ENCODE results near the gene PLAAT5.

DNA sequence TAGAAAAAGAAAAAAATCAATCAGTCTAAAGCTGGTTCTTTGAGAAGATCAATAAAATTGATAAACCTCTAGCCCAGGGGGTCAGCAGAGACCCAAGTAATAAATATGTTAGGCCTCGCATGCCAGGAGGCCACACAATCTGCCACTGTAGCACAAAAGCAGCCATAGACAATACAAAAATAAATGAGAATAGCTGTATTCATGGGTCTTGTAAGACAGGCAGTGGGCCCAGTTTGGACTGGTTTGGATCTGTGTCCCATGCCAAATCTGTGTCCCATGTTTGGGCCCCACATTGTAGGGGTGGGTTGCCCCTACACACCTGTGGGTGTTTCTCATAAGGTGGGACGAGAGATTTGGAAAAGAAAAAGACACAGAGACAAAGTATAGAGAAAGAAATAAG lies 39.1 kb upstream of the PLAAT5 start:
- TF ChIP-seq POLR2AphosphoS5 (IDR thresholded peaks at IDR 0.05; ENCODE audit: low read depth) (no peak), GABPA (IDR thresholded peaks at IDR 0.05; ENCODE audit: low read depth) (no peak)
- TF ChIP-seq, protein P1, sequence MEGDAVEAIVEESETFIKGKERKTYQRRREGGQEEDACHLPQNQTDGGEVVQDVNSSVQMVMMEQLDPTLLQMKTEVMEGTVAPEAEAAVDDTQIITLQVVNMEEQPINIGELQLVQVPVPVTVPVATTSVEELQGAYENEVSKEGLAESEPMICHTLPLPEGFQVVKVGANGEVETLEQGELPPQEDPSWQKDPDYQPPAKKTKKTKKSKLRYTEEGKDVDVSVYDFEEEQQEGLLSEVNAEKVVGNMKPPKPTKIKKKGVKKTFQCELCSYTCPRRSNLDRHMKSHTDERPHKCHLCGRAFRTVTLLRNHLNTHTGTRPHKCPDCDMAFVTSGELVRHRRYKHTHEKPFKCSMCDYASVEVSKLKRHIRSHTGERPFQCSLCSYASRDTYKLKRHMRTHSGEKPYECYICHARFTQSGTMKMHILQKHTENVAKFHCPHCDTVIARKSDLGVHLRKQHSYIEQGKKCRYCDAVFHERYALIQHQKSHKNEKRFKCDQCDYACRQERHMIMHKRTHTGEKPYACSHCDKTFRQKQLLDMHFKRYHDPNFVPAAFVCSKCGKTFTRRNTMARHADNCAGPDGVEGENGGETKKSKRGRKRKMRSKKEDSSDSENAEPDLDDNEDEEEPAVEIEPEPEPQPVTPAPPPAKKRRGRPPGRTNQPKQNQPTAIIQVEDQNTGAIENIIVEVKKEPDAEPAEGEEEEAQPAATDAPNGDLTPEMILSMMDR (IDR thresholded peaks at IDR 0.05; ENCODE audit: insufficient read depth, low read length), result no peak

Data from HL-60 (cell line).